Measurements from ENCODE around the gene ZSWIM8.
"Not testable (repeated sequence)": the region's sequence is repeated elsewhere in the genome, so short reads cannot be mapped to it uniquely, and the experiment has no call there.

Gene ZSWIM8, protein sequence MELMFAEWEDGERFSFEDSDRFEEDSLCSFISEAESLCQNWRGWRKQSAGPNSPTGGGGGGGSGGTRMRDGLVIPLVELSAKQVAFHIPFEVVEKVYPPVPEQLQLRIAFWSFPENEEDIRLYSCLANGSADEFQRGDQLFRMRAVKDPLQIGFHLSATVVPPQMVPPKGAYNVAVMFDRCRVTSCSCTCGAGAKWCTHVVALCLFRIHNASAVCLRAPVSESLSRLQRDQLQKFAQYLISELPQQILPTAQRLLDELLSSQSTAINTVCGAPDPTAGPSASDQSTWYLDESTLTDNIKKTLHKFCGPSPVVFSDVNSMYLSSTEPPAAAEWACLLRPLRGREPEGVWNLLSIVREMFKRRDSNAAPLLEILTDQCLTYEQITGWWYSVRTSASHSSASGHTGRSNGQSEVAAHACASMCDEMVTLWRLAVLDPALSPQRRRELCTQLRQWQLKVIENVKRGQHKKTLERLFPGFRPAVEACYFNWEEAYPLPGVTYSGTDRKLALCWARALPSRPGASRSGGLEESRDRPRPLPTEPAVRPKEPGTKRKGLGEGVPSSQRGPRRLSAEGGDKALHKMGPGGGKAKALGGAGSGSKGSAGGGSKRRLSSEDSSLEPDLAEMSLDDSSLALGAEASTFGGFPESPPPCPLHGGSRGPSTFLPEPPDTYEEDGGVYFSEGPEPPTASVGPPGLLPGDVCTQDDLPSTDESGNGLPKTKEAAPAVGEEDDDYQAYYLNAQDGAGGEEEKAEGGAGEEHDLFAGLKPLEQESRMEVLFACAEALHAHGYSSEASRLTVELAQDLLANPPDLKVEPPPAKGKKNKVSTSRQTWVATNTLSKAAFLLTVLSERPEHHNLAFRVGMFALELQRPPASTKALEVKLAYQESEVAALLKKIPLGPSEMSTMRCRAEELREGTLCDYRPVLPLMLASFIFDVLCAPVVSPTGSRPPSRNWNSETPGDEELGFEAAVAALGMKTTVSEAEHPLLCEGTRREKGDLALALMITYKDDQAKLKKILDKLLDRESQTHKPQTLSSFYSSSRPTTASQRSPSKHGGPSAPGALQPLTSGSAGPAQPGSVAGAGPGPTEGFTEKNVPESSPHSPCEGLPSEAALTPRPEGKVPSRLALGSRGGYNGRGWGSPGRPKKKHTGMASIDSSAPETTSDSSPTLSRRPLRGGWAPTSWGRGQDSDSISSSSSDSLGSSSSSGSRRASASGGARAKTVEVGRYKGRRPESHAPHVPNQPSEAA (N-terminal part only)

DNA sequence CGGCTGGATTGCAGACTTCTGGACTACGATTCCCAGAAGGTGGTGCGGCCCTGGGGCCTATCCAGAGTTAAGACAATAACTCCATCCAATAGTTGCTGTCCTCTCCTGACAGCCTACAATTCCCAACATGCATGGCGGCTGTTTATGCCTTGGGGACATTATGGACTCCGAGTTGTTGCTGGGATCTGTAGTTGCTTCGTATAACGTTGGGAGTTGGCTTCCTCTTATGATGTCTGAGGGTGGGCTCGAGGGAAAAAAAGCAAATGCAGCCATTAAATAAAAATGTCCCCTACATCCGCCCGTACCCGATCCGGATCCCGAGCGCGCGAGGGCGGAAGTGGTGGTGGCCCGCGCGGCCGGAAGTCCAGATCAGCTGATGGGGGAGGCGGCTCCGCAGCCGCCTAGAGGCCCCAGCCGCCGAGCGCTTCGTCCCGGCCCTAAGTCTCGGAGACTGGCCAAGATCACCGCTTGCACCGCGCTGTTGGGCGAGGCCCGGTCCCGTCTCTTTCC is at the start of gene ZSWIM8:
ZSWIM8 (plus strand) TSS at position 396 of the 510 bp plus-strand sequence. CDS start 273 bp downstream, outside the sequence.
- peak; percentile 95 for DNase-seq

DNA sequence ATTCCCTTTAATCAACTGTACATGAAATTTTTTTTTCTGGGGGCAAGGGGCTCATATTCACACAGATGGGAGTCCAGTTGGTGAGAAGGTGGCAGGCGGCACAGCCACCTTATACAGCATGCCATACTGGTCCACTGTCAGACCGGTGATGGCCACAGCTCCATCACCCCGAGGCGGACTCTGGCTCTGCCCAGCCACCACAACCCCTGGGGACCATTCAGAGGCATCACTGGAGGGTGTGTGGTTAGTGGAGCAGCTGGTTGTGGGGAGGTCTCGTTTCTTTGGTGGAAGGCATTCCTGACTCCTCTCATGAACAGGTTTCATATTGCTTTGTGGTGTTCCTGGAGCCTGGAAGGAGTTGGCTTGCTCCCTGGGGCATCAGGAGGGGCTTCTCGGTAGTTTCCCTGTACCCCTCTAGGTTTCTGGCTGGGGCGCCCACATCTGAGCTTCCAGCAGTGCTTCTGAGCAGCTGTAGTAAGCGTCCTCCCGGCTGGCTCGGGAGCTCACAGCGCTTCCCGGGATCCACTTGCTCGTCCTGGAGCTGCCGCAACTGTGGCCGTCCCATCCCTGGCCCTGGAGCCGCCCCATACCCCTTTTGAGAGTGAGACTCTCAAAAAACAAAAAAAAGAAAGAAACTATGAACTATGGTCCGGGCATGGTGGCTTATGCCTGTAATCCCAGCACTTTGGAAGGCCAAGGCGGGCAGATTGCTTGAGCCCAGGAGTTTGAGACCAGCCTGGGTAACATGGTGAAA is 44.7 kb upstream of the ZSWIM8 start:
- not testable (repeated sequence) for DNase-seq

DNA sequence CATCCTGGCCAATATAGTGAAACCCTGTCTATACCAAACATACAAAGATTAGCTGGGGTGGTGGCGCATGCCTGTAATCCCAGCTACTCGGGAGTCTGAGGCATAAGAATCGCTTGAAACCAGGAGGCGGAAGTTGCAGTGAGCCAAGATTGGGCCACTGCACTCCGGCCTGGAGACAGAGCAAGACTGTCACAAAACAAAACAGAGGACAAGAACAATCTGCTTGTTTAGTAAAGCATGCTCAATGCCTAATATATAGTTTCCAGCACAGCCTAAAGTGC is 43.0 kb upstream of the ZSWIM8 start:
- no peak for DNase-seq

DNA sequence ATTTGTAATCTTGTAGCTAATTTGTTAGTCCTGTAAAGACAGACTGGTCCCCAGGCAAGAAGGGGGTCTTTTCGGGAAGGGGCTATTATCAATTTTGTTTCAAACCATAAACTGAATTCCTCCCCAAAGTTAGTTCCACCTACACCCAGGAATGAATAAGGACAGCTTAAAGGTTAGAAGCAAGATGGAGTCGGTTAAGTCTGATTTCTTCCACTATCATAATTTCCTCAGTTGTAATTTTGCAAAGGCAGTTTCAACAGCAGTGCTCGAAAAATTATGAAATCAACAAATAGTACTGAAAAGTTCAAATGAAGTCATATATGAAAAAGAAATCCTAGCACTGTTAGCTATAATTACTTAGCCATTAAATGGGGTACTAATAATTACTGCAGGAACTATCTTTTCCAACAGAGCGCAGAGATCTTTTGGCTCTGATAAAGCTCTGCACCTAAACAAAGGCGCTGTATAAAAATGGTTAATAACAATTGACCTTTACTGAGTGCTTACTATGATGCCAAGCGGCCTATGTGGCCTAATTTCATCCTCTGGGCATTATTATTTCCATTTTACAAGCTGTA is 42.0 kb upstream of the ZSWIM8 start:
- no peak for DNase-seq

DNA sequence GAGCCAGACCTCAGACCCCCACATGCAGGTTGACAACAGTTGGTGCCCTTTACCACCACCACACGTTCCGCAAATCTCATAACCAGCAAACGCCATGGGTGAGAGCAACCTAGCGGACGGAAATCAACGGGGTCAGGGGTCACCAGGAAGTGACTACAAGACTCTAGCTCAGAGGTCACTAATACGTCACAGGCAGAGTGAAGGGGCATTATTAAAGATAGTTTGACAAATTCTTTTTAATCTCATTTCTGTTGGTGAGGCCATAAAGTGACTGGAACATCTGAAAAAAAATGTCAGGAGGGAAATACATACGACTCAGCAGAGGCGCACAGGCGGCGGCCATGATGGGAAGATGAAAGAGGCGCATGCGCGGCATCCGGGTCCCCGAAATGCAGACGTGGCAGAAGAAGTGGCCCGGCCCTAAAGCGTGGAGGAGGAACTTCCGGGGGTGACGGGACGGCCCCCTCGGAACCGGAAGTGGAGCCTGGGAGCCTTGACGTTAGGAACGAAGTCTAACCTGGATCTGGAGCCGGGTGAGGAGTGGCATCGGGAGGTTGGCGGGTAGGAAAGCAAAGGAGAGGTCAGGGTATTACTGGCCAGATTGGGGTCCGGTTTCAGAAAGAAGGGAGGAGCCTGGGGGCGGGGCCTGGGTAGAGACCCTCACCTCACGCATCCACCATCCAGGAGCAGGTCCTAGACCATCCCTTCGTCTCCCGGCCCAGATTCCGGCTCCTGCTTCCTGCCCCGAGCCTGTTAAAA is 41.3 kb upstream of the ZSWIM8 start, which contains the start of gene SEC24C:
SEC24C (plus strand) TSS at position 468 of the 759 bp plus-strand sequence. CDS start 2,461 bp downstream, outside the sequence.
- peak; percentile 97 for DNase-seq

DNA sequence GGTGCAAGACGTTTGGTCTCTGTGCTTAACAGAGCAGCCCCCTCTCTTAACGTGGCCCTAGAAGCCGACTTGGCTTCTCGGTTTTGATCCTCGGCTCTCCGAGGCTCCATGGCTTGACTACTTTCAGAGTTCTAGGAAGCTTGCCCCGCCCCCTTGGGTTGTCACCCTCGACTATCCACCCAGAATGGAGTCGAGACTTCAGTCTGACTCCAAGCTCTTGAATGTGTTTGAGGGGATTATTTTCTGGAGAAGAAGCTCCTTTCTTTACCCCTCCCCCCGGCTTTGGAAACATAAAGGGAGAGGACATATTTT is 40.8 kb upstream of the ZSWIM8 start:
- peak; percentile 67 for DNase-seq

DNA sequence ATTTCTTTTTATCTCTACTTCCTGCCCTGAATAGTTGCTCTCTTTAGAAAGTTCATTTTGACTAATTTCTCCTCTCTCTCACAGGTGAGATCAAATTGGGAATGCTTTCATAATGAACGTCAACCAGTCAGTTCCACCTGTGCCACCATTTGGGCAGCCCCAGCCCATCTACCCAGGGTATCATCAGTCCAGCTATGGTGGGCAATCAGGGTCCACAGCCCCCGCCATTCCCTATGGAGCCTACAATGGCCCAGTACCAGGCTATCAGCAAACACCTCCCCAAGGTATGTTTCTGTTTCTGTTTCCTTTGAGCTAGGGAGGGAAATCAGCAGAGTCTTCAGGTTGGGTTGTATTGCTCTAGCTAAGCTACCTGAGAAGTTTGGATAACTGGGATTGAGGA is 38.7 kb upstream of the ZSWIM8 start:
- DNase-seq: no peak

DNA sequence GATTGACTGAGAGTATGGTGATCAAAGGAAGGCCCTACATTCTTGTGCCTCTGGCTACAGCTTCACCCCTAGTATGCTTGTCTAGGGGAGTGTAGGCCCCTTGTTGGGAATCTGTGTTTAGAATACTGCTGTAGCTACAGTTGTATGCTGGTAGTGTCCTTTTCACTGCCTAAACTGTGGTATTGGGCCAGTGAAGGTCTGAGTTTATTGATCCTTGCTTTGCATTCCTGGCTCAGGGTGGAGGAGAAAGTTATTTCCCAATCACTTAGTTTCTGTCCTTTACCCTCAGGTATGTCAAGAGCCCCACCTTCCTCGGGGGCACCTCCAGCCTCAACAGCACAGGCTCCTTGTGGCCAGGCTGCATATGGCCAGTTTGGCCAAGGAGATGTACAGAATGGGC is 34.6 kb upstream of the ZSWIM8 start:
- DNase-seq: no peak

DNA sequence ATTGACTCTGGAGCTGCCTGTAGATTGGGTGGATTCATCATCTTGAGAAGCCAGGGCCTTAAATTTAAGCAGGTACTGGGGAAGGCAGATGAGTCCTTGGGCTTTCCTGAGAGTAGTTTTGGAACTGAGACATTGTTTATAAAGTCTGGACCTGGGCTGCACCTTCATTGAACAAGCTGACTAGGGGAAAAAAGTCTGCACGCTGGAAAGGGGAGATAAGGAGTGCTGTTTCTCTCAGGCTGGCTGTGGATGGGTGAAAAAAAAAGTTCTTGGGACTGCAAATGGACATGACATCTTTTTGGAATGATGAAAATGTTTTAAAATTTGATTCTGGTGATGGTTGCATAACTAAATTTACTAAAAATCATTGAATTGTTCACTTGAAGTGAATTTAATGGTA is 29.2 kb upstream of the ZSWIM8 start:
- no peak for DNase-seq

DNA sequence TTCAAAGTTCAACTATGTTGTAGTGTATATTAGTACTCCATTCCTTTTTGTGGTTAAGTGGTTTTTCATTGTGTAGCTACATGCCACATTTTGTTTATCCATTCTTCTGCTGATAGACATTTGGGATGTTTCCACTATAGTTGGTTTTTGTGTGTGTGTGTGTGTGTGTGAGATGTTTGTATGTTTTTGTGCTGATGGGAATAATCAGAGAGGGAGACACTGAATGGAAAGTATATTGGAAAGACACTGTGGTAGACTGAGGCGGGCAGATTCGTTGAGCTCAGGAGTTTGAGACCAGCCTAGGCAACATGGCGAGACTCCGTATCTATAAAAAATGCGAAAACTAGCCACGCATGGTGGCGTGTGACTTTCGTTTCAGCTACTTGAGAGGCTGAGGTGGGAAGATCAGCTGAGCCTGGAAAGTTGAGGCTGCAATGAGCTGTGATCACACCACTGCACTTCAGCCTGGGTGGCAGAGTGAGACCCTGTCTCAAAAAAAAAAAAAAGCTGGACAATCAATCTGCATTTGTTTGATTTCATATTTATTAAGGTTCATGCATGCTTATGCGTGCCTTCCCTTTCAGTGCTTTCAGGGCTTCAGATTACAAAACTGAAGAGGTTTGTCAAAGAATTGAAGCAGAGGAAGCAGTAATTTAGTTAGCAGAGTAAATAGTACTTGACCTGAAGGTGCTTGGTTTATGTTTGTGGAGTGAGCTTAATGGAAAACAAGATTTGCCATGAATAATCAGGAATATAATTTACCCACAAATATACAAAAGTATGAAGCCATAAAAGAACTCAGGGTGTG is 26.5 kb upstream of the ZSWIM8 start:
- no peak for DNase-seq

DNA sequence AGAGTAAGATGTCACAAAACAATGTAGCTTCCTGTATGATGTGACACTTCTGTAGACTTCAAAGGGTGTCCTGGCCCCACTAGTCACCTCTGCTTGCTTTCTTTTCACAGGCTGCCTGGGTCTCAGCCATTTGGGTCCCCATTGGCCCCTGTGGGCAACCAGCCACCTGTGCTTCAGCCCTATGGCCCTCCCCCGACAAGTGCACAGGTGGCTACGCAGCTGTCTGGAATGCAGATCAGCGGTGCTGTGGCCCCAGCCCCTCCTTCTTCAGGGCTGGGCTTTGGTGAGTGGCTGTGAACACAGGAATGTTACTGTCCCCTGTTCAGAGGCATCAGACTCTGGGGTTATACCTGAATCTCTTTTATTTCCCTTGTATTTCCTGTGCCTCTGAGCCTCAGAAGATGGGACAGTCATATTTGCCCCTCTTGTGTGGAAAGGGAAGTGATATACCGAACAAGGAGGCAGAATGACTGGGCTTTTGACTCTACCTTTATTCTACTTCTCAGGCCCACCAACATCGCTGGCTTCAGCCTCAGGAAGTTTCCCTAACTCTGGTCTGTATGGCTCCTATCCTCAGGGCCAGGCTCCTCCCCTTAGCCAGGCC is 25.8 kb upstream of the ZSWIM8 start:
- no peak for DNase-seq

DNA sequence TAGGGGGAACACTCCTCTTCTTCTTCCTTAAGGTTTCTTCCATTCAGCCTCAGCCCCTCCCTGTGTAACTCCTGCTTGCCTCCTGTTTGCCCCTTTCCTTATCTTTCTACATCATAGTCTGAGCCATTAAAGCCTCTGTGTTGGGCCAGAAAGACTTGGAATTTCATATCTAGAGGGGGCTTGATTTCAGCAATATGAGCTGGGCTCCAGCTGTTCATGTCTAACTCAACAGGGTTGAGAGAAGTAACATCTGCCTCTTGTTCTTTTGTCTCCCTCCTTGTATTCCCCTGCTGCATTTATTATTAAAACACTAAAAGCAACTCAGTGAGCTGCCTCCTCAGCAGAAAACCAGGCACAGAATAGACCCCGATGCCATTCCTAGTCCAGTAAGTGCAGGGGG is 23.6 kb upstream of the ZSWIM8 start:
- DNase-seq: no peak

DNA sequence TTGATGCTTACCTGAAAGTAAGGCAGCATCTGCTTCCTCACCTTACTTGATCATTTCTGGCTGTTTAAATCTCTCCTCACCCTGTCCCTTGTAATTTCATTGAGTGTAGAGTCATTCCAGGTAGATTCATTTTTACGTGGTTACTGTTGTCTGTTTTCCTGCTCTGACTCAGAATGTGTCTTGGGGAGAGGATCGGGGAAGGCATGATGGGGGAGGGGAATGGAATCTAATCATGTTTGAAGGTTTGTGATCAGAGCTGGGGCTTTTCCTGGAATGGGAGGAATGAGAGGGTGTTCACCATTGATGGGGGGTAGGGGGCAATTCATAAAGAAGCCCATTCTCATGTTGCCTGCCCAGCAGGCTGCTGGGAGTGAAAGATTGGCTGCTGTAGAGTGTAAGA is 22.5 kb upstream of the ZSWIM8 start:
- DNase-seq: peak; percentile 52

DNA sequence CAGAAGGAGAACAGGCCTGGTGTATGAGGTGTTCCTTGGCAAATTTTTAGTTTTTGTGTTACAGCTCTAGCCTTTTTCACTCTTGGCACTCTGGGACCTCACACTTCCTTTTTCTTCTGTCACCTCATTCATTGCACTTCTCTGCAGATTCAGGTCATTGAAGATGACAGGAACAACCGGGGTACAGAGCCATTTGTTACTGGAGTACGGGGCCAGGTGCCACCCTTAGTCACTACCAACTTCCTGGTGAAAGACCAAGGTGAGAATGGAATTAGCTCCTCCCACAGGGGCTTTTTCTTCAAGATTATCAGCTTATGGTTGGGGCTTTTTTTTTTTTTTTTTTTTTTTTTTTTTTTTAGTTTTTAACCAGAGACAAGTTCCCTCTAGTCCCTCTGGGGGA is 22.1 kb upstream of the ZSWIM8 start:
- no peak for DNase-seq

DNA sequence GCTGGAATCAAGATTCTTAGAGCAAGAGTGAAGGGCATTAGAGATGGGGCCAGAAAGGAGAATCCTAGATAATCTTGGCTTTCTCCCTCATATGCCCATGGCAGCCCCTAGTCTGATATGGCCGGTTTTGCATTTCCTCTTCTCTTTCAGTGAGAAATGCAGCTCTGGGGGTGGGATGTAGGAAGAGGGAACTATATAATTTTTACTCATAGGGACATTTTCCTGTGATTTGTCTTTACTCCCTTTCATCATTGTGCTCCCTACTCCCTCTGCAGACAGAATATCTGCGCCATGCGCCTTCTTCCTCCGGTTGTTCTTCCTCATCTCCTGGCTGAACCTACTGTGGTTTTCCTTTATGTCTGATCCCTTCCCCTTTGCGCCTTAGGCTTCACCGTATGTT is 20.3 kb upstream of the ZSWIM8 start:
- DNase-seq: no peak

DNA sequence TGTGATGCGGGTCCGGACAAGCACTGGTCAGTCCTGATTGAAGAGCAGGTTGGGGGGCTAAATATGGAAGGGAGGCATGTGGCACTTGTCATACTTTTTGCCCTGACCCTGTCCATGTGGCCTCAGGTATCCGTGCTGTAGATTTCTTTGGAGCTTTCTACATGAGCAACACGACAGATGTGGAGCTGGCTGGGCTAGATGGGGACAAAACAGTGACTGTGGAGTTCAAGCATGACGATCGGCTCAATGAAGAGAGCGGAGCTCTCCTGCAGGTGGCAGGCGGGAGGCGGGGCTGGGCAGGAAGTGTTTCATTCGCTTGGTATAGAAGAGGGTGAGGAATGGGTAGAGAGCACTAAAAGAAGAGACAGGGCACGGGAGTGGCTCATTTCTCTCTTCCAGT is 16.5 kb upstream of the ZSWIM8 start:
- DNase-seq: no peak

DNA sequence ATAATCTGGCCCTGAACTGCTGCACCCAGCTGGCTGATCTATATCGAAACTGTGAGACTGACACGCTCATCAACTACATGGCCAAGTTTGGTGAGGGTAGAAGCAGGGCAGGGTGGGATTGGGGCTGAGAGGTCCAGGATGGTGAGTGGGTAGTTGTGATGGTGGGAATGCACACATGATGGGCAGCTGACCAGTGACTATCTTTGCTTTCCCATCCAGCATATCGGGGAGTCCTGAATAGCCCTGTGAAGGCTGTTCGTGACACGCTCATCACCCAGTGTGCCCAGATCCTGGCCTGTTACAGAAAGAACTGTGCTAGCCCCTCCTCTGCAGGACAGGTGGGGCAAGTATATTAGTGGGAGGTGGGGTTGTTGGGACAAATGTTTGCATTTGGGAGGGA is 16.0 kb upstream of the ZSWIM8 start:
- no peak for DNase-seq

DNA sequence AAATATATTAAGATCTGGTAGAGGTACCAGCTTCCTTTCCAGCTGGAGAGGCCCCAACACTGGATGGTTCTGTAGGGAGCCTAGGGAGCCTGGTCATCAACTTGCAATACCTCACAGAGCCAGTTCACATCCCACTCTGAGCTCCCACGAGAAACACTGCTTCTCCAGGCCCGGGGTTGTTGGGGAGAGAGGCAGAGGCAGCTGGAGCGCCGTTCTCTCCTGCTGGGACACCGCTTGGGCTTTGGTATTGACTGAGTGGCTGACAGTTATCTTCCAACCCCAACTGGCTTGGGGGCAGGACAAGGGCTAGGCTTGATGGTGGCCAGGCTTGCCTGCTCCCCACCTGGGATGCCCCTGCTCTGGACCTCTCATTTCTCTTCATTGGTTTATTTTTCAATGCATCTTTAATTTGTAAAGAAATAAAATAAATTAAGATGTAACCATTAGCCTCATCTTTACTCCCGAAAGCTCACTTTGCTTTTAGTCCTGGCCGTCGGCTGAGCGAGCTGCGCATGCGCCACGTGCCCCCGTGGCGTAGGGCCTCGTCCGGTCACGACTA is 13.6 kb upstream of the ZSWIM8 start:
- no peak for DNase-seq

DNA sequence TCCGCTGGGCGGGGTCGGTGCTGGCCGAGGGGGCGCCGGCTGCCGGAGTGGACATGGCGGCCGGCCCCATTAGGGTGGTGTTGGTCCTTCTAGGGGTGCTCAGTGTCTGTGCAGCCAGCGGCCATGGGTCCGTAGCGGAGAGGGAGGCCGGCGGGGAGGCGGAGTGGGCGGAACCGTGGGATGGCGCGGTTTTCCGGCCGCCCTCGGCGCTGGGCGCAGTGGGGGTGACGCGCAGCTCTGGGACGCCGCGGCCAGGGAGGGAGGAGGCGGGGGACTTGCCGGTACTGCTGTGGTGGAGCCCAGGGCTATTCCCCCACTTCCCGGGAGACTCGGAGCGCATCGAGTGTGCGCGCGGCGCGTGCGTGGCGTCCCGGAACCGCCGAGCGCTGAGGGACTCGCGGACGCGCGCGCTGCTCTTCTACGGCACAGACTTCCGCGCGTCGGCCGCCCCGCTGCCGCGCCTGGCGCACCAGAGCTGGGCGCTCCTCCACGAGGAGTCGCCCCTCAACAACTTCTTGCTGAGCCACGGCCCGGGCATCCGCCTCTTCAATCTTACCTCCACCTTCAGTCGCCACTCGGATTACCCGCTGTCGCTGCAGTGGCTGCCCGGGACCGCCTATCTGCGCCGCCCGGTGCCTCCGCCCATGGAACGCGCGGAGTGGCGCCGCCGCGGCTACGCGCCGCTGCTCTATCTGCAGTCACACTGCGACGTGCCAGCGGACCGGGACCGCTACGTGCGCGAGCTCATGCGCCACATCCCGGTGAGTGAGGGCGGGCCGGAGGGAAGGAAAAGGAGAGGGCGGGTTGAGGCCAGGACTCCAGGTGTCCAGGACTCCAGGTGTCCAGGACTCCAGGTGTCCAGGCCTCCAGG is 12.9 kb upstream of the ZSWIM8 start:
- DNase-seq: peak; percentile 86

Data from EL (cell line).